ENCODE measurements around the gene SPATA3. TPM values are rescaled to one million over a fixed set of nuclear protein-coding genes. Genes with fewer than 3 reads are reported as not detected.

Gene SPATA3
- total and polyA plus RNA-seq, 2 of the 13 experiments (the other 11 are each of a cell fraction or from before 2014, with no cell fraction given) = not detected

Other genes starting within 250 kb of the SPATA3 start
- 40.7 and 70.5 TPM in 2 replicates for gene ITM2C, start 131.2 kb upstream of the SPATA3 start, total RNA-seq (2016; rRNA removed; fragmentation: Illumina TruSeq; extraction: Trizol)
- gene ITM2C, start 131.2 kb upstream of the SPATA3 start, polyA plus RNA-seq (2011; rRNA removed) = 270 and 321 TPM in 2 replicates
- not detected in 2 replicates for gene GPR55, start 70.9 kb upstream of the SPATA3 start, total RNA-seq (2016; rRNA removed; fragmentation: Illumina TruSeq; extraction: Trizol)
- gene GPR55, start 70.9 kb upstream of the SPATA3 start, polyA plus RNA-seq (2011; rRNA removed) = not detected in 2 replicates
- 147 and 152 TPM in 2 replicates for gene C2orf72, start 41.4 kb downstream of the SPATA3 start, total RNA-seq (2016; rRNA removed; fragmentation: Illumina TruSeq; extraction: Trizol)
- 203 and 242 TPM in 2 replicates for gene C2orf72, start 41.4 kb downstream of the SPATA3 start, polyA plus RNA-seq (2011; rRNA removed)
- 191 and 287 TPM in 2 replicates for gene PSMD1, start 60.7 kb downstream of the SPATA3 start, total RNA-seq (2016; rRNA removed; fragmentation: Illumina TruSeq; extraction: Trizol)
- 109 and 136 TPM in 2 replicates for gene PSMD1, start 60.7 kb downstream of the SPATA3 start, polyA plus RNA-seq (2011; rRNA removed)
- not detected in 2 replicates for gene HTR2B, start 128.9 kb downstream of the SPATA3 start, total RNA-seq (2016; rRNA removed; fragmentation: Illumina TruSeq; extraction: Trizol)
- 0.03 and 0.08 TPM in 2 replicates for gene HTR2B, start 128.9 kb downstream of the SPATA3 start, polyA plus RNA-seq (2011; rRNA removed)
- gene ARMC9, start 202.5 kb downstream of the SPATA3 start, total RNA-seq (2016; rRNA removed; fragmentation: Illumina TruSeq; extraction: Trizol) = 12.8 and 14.5 TPM in 2 replicates
- 7.0 and 9.1 TPM in 2 replicates for gene ARMC9, start 202.5 kb downstream of the SPATA3 start, polyA plus RNA-seq (2011; rRNA removed)